Testis (tissue), 2 donors: ENCODE data around the gene SAPCD2.

Experiments
- CTCF ChIP-seq, 3 experiments: fragments of 450-650 bp in 2 of 3; fragments of 200-600 bp in 1 of 3; sonication (generic) in 1 of 3; IDR thresholded peaks; one replicate each; pipeline ENCODE4 v1.5.1; 2016 to 2019; ENCODE audit warnings: antibody characterized with exemption in 3 of 3, mild to moderate bottlenecking in 2 of 3, moderate library complexity in 1 of 3
- POLR2A ChIP-seq: fragments of 450-650 bp; IDR thresholded peaks from one replicate; pipeline ENCODE4 v1.6.1; 2017; ENCODE audit warnings: antibody characterized with exemption, mild to moderate bottlenecking, moderate library complexity

DNA sequence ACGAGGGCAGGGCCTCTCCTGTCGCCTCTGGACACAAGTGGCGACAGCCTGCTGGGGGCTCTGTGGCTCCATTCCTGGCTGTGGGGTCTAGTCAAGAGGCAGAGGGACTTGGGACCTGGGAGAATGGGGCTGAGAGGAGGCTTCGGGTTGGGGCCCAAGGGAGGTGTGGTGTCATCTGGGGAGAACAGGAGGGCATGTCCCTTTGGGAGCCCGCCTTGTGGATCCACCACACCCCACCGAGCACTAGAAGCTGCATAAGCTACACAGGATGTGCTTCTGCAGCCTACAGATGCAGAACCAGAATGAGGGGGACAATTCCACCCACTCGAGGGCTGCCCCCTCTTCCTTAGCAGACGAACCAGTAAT is 12.6 kb upstream of the SAPCD2 start:
- TF ChIP-seq POLR2A, result no peak
- no peak for TF ChIP-seq CTCF (IDR thresholded peaks at IDR 0.05)
